Measurements from ENCODE around the gene TDG. TPM values are rescaled to one million over a fixed set of nuclear protein-coding genes. Genes with fewer than 3 reads are reported as not detected.
"Not testable (repeated sequence)": the region's sequence is repeated elsewhere in the genome, so short reads cannot be mapped to it uniquely, and the experiment has no call there.

TDG gene
- polyA plus RNA-seq, 1 donor (not counting 4 experiments of a cell fraction or from before 2014, with no cell fraction given): 35.6 TPM

- Histone ChIP-seq H3K27ac (ENCODE audit: control insufficient read depth, insufficient read depth, low read length) (no peak overlapping the region), H2AFZ (ENCODE audit: control insufficient read depth, low read length) (no peak overlapping the region), H4K20me1 (ENCODE audit: control insufficient read depth, extremely low read depth, insufficient read depth, low read length) (no peaks in the 10 kb centered on the region), H3K79me2 (ENCODE audit: control insufficient read depth, insufficient read depth, low read length) (no peaks in the 10 kb centered on the region), H3K9ac (ENCODE audit: control insufficient read depth, extremely low read depth, insufficient read depth, low read length) (no peak overlapping the region), H3K4me2 (ENCODE audit: control insufficient read depth, extremely low read depth, insufficient read depth, low read depth, low read length) (no peak overlapping the region), H3K4me1 (ENCODE audit: control insufficient read depth, extremely low read depth, insufficient read depth, low read length) (peaks cover 16% of the 10 kb centered on the region), H3K9me3 (ENCODE audit: control insufficient read depth, low read depth, low read length) (no peaks in the 10 kb centered on the region), H3K36me3 (ENCODE audit: control insufficient read depth in 2 of 2, extremely low read depth in 1 of 2, insufficient read depth in 2 of 2, low read length in 2 of 2) (no peaks in the 10 kb centered on the region), H3K9me1 (ENCODE audit: control insufficient read depth, extremely low read depth, insufficient read depth, low read length) (no peaks in the 10 kb centered on the region), H3K4me3 (ENCODE audit: control insufficient read depth in 2 of 3, extremely low read depth in 1 of 3, insufficient read depth in 2 of 3, low read depth in 1 of 3, low read length in 3 of 3) (no peak overlapping the region), H3K27me3 (ENCODE audit: control insufficient read depth, extremely low read depth, insufficient read depth, low read length) (no peaks in the 10 kb centered on the region)
- TF ChIP-seq CTCF (optimal IDR thresholded peaks at IDR 0.05 in 1 of 3, IDR thresholded peaks at IDR 0.05 in 1 of 3, conservative IDR thresholded peaks at IDR 0.05 in 1 of 3; ENCODE audit: extremely low read depth in 1 of 3, insufficient read depth in 2 of 3, low read length in 3 of 3): no peak
- no peak for TF ChIP-seq EZH2 (IDR thresholded peaks at IDR 0.05; ENCODE audit: low read length)
- DNase-seq (ENCODE audit: low read depth, low spot score): no peak
- peak; percentile 59 for FAIRE-seq
- dilution Hi-C loops (cut with MboI; ENCODE audit: extremely low pct_ligation_motif_present, low sequenced_read_pairs): no loop called here
Observed at GRCh38 chr12:104011253-104011652, 45.6 kb downstream of the TDG start.

- no peak overlapping the region for H3K4me2 ChIP-seq (ENCODE audit: control insufficient read depth, extremely low read depth, insufficient read depth, low read depth, low read length)
- H3K9me3 ChIP-seq (ENCODE audit: control insufficient read depth, low read depth, low read length): no peaks in the 10 kb centered on the region
- no peak overlapping the region for H3K27ac ChIP-seq (ENCODE audit: control insufficient read depth, insufficient read depth, low read length)
- H3K27me3 ChIP-seq (ENCODE audit: control insufficient read depth, extremely low read depth, insufficient read depth, low read length): no peaks in the 10 kb centered on the region
- no peaks in the 10 kb centered on the region for H4K20me1 ChIP-seq (ENCODE audit: control insufficient read depth, extremely low read depth, insufficient read depth, low read length)
- H2AFZ ChIP-seq (ENCODE audit: control insufficient read depth, low read length): no peak overlapping the region
- dilution Hi-C loops (cut with MboI; ENCODE audit: extremely low pct_ligation_motif_present, low sequenced_read_pairs): no loop called here
- H3K4me1 ChIP-seq (ENCODE audit: control insufficient read depth, extremely low read depth, insufficient read depth, low read length): peaks cover 6% of the 10 kb centered on the region
- no peaks in the 10 kb centered on the region for H3K36me3 ChIP-seq (ENCODE audit: control insufficient read depth in 2 of 2, extremely low read depth in 1 of 2, insufficient read depth in 2 of 2, low read length in 2 of 2)
- FAIRE-seq (no peak), DNase-seq (ENCODE audit: low read depth, low spot score) (no peak)
- H3K9ac ChIP-seq (ENCODE audit: control insufficient read depth, extremely low read depth, insufficient read depth, low read length): no peak overlapping the region
- TF ChIP-seq CTCF (optimal IDR thresholded peaks at IDR 0.05 in 1 of 3, IDR thresholded peaks at IDR 0.05 in 1 of 3, conservative IDR thresholded peaks at IDR 0.05 in 1 of 3; ENCODE audit: extremely low read depth in 1 of 3, insufficient read depth in 2 of 3, low read length in 3 of 3) (no peak), EZH2 (IDR thresholded peaks at IDR 0.05; ENCODE audit: low read length) (no peak)
- no peaks in the 10 kb centered on the region for H3K9me1 ChIP-seq (ENCODE audit: control insufficient read depth, extremely low read depth, insufficient read depth, low read length)
- H3K79me2 ChIP-seq (ENCODE audit: control insufficient read depth, insufficient read depth, low read length): no peaks in the 10 kb centered on the region
- no peak overlapping the region for H3K4me3 ChIP-seq (ENCODE audit: control insufficient read depth in 2 of 3, extremely low read depth in 1 of 3, insufficient read depth in 2 of 3, low read depth in 1 of 3, low read length in 3 of 3)
Observed at GRCh38 chr12:104012331-104012730, 46.7 kb downstream of the TDG start.

- H3K9ac ChIP-seq (ENCODE audit: control insufficient read depth, extremely low read depth, insufficient read depth, low read length); H3K36me3 ChIP-seq (ENCODE audit: control insufficient read depth in 2 of 2, extremely low read depth in 1 of 2, insufficient read depth in 2 of 2, low read length in 2 of 2); H4K20me1 ChIP-seq (ENCODE audit: control insufficient read depth, extremely low read depth, insufficient read depth, low read length); dilution Hi-C loops (cut with MboI; ENCODE audit: extremely low pct_ligation_motif_present, low sequenced_read_pairs); H3K9me3 ChIP-seq (ENCODE audit: control insufficient read depth, low read depth, low read length); H3K9me1 ChIP-seq (ENCODE audit: control insufficient read depth, extremely low read depth, insufficient read depth, low read length); H3K79me2 ChIP-seq (ENCODE audit: control insufficient read depth, insufficient read depth, low read length); H3K4me3 ChIP-seq (ENCODE audit: control insufficient read depth in 2 of 3, extremely low read depth in 1 of 3, insufficient read depth in 2 of 3, low read depth in 1 of 3, low read length in 3 of 3); FAIRE-seq; H2AFZ ChIP-seq (ENCODE audit: control insufficient read depth, low read length); H3K4me2 ChIP-seq (ENCODE audit: control insufficient read depth, extremely low read depth, insufficient read depth, low read depth, low read length); H3K4me1 ChIP-seq (ENCODE audit: control insufficient read depth, extremely low read depth, insufficient read depth, low read length); H3K27ac ChIP-seq (ENCODE audit: control insufficient read depth, insufficient read depth, low read length); DNase-seq (ENCODE audit: low read depth, low spot score): not testable (repeated sequence)
- H3K27me3 ChIP-seq (ENCODE audit: control insufficient read depth, extremely low read depth, insufficient read depth, low read length): peaks cover 12% of the 10 kb centered on the region
Observed at GRCh38 chr12:104021862-104022261, 56.2 kb downstream of the TDG start.

Measured in keratinocyte (primary cell).